ENCODE results near the gene CADM1.

The CADM1 gene

DNA sequence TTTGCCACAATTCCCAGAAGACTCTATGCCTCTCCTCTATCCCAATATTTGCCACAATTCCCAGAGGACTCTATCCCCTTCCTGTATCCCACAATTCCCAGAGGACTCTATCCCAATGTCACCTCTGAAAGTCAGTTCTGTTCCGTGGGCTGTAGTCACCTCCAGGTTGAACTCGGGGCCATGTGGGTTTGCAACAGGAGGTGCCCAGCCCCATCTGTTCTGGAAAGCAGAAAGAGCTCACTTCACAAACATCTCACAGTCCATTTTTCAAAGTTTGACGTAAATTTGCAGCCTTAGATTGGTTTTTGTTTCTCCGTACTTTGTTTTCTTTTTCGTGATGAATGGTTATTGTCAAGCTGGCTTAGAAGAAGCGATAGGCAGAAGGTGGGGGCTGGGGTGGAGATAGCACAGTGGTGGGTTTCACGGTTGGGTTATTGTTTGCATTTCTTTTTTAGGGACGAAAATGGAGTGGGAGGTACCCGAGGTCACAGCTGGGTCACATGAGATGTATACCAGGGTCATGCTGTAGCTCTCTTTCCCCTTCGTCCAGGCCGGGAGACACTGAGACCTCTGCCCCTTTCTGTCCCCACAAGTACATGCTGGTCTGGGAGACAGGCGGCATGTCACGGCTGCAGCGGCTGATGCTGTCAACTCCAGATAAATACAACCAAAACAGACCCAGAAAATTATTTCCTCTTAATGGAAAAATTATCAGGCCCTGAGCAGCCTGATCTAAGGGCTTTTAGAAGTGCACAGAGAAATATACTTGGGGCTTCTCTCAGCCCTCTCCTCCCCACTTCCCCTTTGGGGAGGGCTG lies 374.5 kb downstream of the CADM1 start:
- no peak for DNase-seq

DNA sequence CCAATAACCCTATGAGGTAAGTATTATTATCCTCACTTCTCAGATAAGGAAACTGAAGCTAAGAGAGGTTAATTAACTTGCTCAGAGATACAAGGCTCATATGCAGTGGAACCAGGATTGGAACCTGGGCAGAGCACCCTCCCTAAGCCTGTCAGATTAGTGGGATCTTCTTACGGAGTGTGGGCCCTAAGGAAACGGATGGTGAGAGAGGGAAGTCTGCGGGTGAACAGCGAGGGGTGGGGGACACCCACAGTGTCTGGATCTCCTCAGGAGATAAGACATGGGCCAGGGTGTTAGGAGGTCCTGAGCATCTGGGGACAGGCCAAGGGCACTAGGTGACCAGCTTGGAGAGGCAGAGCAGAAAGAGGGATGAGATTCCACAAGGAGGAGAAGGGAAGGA lies 376.0 kb downstream of the CADM1 start:
- no peak for DNase-seq

DNA sequence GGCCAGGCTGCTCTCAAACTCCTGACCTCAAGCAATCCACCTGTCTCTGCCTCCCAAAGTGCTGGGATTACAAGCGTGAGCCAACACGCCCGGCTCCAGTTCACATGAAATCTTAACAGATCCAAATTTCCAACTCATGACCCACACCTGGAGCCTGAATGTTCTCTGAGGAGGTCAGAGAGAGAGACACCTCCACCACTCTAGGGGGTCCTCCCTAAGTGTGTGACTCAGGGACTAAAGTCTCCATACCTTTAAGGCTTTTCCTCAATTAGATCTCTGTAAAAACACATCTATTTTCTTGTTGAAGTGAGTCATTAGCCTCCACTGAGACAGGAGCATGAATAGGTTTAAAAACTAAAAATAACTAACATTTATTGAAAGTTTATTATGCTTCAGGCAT lies 376.4 kb downstream of the CADM1 start:
- DNase-seq, result no peak

DNA sequence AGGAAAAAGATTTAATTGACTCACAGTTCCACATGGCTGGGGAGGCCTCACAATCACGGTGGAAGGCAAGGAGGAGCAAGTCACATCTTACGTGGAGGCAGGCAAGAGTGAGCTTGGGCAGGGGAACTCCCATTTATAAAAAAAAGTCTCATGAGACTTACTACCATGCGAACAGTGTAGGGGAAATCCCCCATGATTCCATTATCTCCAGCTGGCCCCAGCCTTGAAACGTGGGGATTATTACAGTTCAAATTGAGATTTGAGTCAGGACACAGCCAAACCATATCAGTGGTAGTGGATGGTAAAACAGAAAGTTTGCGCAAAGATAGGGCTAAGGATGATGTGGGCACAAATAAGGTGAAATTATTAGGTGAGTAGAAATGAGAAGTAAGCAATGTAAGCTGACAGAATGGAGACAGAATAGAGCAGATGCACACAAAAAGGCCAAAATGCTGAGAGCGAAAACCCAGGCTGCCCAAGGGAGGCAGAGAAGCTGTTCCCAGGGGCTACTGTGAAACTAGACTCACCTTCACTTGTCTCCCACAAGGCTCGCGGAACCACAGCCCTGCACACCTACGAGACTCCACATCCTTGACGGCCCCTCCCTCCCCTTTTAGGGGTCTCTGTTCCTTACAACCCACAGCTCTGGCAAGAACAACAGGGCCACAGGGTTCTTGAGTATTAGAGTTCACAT lies 377.6 kb downstream of the CADM1 start:
- no peak for DNase-seq

DNA sequence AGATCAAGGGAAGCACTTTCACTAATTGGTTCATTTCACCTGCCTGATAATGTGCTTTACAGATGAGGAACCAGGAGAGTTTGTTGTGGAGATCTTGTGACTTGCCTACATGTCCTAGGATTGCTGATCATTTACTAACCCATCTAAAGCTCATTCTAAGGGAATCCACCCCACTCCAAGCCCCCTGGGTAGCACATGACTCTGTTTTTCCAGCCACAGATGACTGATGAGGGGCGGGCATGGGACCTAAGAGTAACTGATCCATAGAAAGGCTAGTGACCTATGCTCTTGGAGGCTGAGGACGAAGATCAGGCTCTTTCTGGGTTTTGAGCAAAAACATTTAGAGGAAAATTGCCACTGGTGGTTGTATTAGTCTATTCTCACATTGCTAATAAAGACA lies 378.1 kb downstream of the CADM1 start:
- no peak for DNase-seq

DNA sequence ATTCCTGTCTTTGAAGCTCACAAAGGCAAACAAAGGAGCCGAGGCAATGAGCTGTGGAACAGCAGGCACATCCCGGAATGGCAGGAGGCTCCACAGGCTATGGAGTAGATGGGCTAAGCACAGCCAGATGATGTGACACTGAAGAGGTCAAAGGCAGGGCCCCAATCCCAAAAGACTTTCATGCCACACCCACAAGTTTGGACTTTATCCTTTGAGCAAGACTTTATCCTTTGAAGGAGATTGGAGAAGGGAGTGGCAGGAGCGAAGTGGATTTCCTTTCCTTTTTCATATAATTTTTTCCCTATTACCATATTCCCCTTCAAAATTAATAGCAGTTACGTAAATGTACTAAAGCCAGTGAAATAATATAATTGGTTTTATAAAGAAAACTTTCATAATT lies 379.4 kb downstream of the CADM1 start:
- DNase-seq, result no peak

DNA sequence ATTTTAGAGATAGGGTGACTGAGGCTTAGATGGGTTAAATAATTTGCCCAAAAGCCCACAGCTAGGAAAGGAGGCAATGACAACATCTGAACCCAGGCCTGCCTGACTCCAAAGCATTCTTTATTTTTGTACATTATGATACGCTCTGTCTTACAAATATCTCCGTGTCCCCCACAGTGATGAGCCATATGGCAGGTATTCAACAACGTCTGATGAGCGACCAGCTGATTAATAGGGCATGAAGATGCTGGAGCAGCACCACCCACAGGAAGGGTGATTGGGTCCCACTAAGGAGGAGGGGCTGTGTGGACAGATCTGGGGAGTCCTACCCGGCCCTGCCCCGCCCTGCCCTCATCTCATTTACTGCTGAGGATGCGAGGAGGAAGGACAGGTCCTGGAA lies 380.6 kb downstream of the CADM1 start:
- DNase-seq, result no peak

DNA sequence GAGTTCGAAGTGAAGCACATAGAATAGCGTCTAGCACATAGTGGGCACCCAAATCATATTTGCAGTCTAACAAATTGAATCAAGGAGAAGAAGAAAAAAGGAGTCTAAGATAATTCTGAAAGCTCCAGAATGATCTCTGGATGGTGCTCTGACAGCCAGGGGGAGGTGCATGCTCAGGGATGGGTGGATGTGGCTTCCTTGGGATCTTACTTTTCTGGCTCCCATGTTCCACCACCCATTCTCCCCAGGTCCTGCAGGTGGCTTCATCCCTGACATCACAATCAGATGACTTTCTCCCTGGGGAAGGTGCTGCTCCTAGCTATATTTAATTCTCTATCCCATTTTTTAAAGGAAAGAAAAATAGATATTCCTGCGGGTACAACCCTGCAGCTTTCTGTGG lies 381.9 kb downstream of the CADM1 start:
- DNase-seq, result no peak
